Heart right ventricle (tissue), 16 donors: ENCODE results near the gene TSPAN9. TPM values are rescaled to one million over a fixed set of nuclear protein-coding genes. Genes with fewer than 3 reads are reported as not detected.
A peak's percentile ranks its signal among the peaks of the same experiment; 100 is the strongest.

Experiments used
- ATAC-seq, 8 donors: fragments of 200-7000 bp; cut with Tn5 transposase; one replicate each; pipeline ENCODE4 v1.9.1; 2020; ENCODE audit warnings: mild to moderate bottlenecking in 8 of 8, moderate library complexity in 8 of 8, moderate number of reproducible peaks in 1 of 8
- DNase-seq, 2 donors: peaks; one replicate each; pipeline ENCODE4 v3.0.0-alpha.2; 2020
- H3K27ac ChIP-seq, 10 donors: fragments of 200-600 bp; sonication (generic) in 2 of 10; one replicate each; pipeline versions ENCODE4 v1.5.0 to v1.8.0; 2020 to 2022; ENCODE audit warnings: mild to moderate bottlenecking in 3 of 10
- H3K27me3 ChIP-seq, 7 donors: fragments of 200-600 bp; one replicate each; pipeline ENCODE4 v1.8.0; 2021 to 2022; ENCODE audit warnings: mild to moderate bottlenecking in 2 of 7
- H3K36me3 ChIP-seq, 9 donors: fragments of 200-600 bp; sonication (generic) in 1 of 9; one replicate each; pipeline versions ENCODE4 v1.5.0 to v1.8.0; 2020 to 2022; ENCODE audit warnings: mild to moderate bottlenecking in 2 of 9
- H3K4me1 ChIP-seq, 9 donors: fragments of 200-600 bp; sonication (generic) in 1 of 9; one replicate each; pipeline versions ENCODE4 v1.5.0 to v1.8.0; 2020 to 2022; ENCODE audit warnings: mild to moderate bottlenecking in 4 of 9
- H3K4me3 ChIP-seq, 10 donors: fragments of 200-600 bp; sonication (generic) in 2 of 10; one replicate each; pipeline versions ENCODE4 v1.5.0 to v1.8.0; 2020 to 2022; ENCODE audit warnings: mild to moderate bottlenecking in 7 of 10, moderate library complexity in 2 of 10
- H3K9me3 ChIP-seq, 11 donors: fragments of 200-600 bp in 10 of 11; sonication (generic) in 2 of 11; one replicate each; pipeline versions ENCODE4 v1.5.0 to v1.8.0; 2013 to 2022; ENCODE audit warnings: mild to moderate bottlenecking in 2 of 11, control low read depth in 1 of 11, moderate library complexity in 1 of 11
- WGBS, 2 donors: extraction: QIAGEN DNeasy Blood & Tissue Kit; methylation state at CpG; one replicate each; pipeline ENCODE4 v1.1.7; 2013; ENCODE audit warnings: inconsistent platforms in 1 of 2; 5-methylcytosine and 5-hydroxymethylcytosine counted together
- intact Hi-C, 10 donors: fragments of 100-400 bp; cut with DNase I; formaldehyde crosslinking; loops; one replicate each; pipeline versions ENCODE4 v1.11.1 to v1.14.2; 2022
- polyA plus RNA-seq, 2 donors: library from polyadenylated mRNA; stranded (reverse); fragments of 200-250 nt; gene quantifications; one replicate each; pipeline ENCODE4 v1.2.3, GENCODE V29; 2013
- total RNA-seq, 10 donors: library from RNA; stranded (reverse); fragmentation: NEBNext Ultra II Directional in 3 of 10; extraction: Animal tissue kit (Norgen Biotek cat#: 25700) in 3 of 10; gene quantifications; one replicate each; pipeline versions ENCODE4 v1.2.1 to v1.2.4, GENCODE V29; 2021 to 2023
- TF ChIP-seq, protein P1 (sequence below), 9 donors: fragments of 200-600 bp; sonication (generic) in 2 of 9; IDR thresholded peaks; one replicate each; pipeline versions ENCODE4 v1.5.0 to v1.8.0; 2021 to 2022; ENCODE audit warnings: antibody characterized with exemption in 9 of 9, mild to moderate bottlenecking in 5 of 9, moderate library complexity in 1 of 9
- donor health status: Arrhythmogenic right ventricular cardiomyopathy.
- donor health status: ischemic (EF 13 %, LVEDD 7.1; RV severe dilation, severe dysfunction).
- donor health status: healthy with polysubstance abuse.
- donor health status: DM: no; HTN: yes; CAD: no.
- donor health status: DM: no; HTN: no; CAD: no.
- donor health status: ischemic (EF 25% LVEDD 6.9; RV normal size, moderate dysfunction).
- donor health status: ischemic (EF 25% LVEDD 5.7; RV mildly dilated, moderate dysfunction).
- donor health status: healthy.
- donor health status: DM: yes; HTN: yes; CAD: no.
- donor health status: Ischemic cardiomyopathy.
- donor health status: ischemic (EF 35%, LVEDD 5.7; RV mildly dilated, moderate dysfunction).
- donor health status: nonischemic (EF 11% LVEDD 7.7; RV severe dilation, severe dysfunction).
- donor health status: DM: yes; HTN: yes; CAD: no.
- donor health status: PGD.
- donor health status: ischemic (EF 29% LVEDD 5.4; RV normal size, mild dysfunction).
- donor health status: nonischemic (EF 23%, LVEDD 6.1; RV moderate dilation, normal function).

Gene TSPAN9
- total and polyA plus RNA-seq, 12 donors: 63.0 to 401 (median 251) TPM

DNA sequence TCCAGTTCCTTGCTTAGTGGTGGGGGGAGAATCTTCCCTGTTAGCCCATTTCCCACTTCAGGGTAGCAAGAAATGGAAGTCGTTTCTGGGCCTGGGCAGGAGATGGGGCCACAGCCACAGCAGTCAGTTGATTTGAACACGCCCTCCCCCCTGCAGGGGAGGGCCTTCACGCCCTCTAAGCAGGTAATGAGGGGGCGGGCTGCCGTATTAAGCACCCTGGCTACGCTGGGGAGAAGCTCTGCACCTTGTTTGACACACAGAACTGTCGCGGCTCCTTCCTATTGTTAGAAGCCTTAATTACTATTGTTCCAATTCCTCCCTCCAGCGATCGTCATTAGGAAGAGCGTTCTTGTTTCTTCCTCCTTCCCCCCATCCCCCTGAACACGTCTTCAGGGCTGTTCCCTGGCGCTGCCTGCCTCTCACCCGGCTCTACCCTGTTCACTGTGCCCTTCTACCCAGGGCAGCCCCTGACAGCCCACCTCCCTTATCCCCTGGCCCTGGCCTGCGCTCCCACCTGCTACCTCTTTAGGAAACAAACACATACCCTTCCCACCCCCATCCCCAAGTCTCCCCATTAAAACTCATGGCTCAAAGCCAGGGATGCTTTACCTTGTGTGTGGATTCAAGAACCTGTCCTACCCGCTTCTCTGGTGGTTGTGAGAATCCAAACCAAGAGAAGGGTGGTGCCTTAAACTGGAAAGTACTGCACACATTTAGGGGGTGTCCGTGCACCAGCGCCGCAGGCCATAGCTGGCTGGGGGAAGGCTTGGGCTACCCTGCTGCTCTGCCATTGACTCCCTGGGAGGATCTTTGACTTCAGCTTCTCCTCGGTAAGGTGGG, 137.6 kb downstream of the TSPAN9 start:
- no peak for DNase-seq
- ATAC-seq: no peak
- Histone ChIP-seq H3K27ac (peak overlapping the region; percentile 25 to 95 (median 87)), H3K4me1 (peaks cover 28 to 89% (median 73%) of the 10 kb centered on the region in 9 donors), H3K36me3 (peaks cover 0 to 24% (median 0%) of the 10 kb centered on the region in 9 donors), H3K27me3 (no peaks in the 10 kb centered on the region), H3K9me3 (no peaks in the 10 kb centered on the region), H3K4me3 (no peak overlapping the region)
- TF ChIP-seq, protein P1, sequence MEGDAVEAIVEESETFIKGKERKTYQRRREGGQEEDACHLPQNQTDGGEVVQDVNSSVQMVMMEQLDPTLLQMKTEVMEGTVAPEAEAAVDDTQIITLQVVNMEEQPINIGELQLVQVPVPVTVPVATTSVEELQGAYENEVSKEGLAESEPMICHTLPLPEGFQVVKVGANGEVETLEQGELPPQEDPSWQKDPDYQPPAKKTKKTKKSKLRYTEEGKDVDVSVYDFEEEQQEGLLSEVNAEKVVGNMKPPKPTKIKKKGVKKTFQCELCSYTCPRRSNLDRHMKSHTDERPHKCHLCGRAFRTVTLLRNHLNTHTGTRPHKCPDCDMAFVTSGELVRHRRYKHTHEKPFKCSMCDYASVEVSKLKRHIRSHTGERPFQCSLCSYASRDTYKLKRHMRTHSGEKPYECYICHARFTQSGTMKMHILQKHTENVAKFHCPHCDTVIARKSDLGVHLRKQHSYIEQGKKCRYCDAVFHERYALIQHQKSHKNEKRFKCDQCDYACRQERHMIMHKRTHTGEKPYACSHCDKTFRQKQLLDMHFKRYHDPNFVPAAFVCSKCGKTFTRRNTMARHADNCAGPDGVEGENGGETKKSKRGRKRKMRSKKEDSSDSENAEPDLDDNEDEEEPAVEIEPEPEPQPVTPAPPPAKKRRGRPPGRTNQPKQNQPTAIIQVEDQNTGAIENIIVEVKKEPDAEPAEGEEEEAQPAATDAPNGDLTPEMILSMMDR (IDR thresholded peaks at IDR 0.05): no peak
- intact Hi-C loops: no loop called here
- 73 to 78% methylated on average over 20 of the region's 20 CpGs for WGBS, 2 donors

DNA sequence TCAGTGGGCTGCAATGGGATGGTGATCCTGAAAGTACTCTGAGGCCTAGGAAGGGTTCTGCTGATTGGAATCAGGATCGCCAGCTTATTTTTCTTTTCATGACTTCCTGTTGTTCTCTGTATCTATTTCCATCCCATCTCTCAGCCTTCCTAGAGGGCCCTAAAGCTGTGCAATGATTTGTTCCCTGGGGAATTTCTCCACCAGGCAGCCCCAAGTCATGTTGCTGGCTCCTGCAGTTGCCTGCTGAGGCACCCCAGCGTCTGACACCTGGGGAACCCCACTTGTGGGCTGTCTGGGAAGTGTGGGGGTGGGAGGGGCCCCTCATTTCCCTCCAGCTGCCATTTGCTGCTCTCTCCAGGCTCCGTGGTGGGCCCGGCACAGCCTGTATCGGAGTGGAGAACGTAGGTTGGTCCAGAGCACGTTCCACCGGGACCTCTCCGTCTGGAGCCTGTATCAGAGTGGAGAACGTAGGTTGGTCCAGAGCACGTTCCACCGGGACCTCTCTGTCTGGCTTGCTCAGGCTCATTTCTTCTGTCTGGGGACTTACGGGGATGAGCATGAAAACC, 138.3 kb downstream of the TSPAN9 start:
- TF ChIP-seq, protein P1 (IDR thresholded peaks at IDR 0.05): no peak
- Histone ChIP-seq H3K4me3 (no peak overlapping the region), H3K4me1 (peaks cover 35 to 96% (median 80%) of the 10 kb centered on the region in 9 donors), H3K9me3 (no peaks in the 10 kb centered on the region), H3K27ac (peak overlapping the region; percentile 25 to 95 (median 87)), H3K36me3 (peaks cover 0 to 24% (median 0%) of the 10 kb centered on the region in 9 donors), H3K27me3 (no peaks in the 10 kb centered on the region)
- DNase-seq: no peak
- ATAC-seq: no peak
- intact Hi-C loops: no loop called here
- 74 to 76% methylated on average over 13 of the region's 13 CpGs for WGBS, 2 donors

DNA sequence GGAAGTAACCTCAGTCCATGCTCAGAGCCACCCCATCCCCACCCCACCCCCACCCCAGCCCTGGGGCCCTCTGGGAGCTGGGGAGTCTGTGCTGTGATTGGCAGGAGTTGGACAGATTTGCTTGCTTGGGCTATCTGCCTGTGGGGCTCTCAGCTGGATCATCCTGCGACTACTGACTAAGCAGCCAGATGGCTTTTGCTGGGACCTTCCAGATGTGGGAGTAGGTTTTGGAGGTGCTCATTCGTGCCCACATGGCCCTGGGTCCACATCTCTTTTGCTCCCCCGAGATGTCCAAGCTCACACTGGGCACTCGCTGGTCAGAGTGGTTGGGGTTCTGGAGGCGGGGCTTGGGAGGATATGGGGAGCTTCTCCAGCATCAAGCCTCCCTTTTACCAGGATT, 138.9 kb downstream of the TSPAN9 start:
- intact Hi-C loops: no loop called here

More for the DNA sequence above, 138.9 kb downstream of the TSPAN9 start:
- Histone ChIP-seq H3K36me3 (peaks cover 0 to 24% (median 0%) of the 10 kb centered on the region in 9 donors), H3K4me1 (peaks cover 40 to 96% (median 86%) of the 10 kb centered on the region in 9 donors), H3K9me3 (no peaks in the 10 kb centered on the region), H3K4me3 (no peak overlapping the region), H3K27me3 (no peaks in the 10 kb centered on the region), H3K27ac (peak overlapping the region; percentile 54 to 95 (median 87))
- DNase-seq (no peak), ATAC-seq (no peak)
- TF ChIP-seq, protein P1 (IDR thresholded peaks at IDR 0.05): no peak
- WGBS, 2 donors: 72 to 75% methylated on average over 5 of the region's 5 CpGs
